HG03025 (cell line): ENCODE data around the gene GAREM2.

Source experiments
- ATAC-seq: cut with Tn5 transposase; IDR thresholded peaks from one replicate; pipeline ENCODE4 v1.9.1; 2021; ENCODE audit warnings: mild to moderate bottlenecking, moderate library complexity; ENCODE audit not compliant: unreplicated experiment, low FRiP score

The GAREM2 gene

DNA sequence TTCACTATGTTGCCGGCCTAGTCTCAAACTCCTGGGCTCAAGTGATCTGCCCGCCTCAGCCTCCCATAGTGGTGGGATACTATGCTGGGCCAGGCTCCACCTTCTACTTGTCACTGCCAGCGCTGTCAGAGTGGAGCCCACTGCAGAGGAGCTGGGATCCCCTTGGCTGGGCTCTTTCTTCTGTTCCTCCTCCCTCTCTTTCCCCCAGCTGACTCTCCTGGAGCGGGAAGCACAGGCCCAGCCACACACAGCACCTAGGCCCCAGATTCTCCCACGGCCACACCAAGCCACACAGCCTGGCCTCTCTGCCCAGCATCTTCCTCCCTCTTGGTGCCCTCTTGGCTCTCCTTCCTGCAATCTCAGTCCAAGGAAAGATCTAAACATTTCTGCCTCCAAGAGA lies 3.7 kb upstream of the GAREM2 start:
- ATAC-seq: no peak

DNA sequence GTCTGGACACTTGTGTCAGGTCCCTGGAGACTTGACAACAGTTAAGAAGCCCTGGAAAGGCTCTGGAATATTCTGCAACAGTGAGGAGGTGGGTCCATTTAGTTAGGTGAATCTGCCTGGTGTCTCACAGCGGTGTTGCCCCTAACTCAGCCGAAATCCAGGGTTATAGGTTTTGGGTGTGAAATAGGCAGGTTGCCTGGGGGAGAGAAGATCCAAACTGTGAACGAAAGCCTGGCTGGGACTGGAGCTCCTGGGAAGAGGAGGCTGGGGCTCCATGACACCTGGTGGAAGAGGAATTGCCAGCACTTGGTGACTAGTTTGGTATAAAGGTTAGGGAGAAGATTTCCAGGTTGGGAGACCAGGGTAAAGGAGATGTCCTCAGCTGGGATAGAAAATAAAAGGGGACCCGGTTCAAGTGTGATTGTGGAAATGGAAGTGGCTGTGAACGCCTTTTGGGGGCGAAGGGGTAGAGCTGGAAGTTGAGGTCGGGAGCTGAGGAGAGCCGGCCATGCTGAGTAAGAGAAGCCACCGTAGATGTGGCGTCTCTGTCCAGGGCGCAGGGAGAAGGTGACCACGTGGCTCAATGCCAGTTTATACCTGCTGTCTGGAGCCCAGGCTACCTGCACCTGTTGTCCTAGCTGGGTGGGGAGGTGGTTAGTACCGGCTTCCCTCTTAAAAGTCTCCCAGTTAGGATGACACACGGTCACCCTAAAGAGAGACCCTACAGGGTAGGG lies 3.0 kb upstream of the GAREM2 start:
- no peak for ATAC-seq

DNA sequence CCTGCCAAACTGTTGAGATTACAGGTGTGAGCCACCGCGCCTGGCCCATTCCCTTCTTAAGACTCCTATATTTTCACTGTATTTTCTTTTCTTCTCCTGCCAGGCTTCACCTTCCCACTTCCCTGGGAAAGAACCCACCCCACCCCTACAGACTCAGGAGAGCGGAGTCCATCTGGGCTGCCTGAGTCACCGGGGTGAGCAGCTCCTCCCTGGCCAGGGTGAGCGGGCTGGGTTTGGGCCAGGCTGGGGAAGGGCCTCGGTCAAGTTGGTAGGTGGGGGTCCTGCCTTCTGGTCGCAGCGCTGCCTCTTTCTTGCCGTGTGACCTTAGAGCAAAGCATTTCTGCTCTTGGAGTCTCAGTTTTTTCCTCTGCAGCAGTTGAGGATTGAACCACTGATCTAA lies 2.1 kb upstream of the GAREM2 start:
- ATAC-seq: no peak

DNA sequence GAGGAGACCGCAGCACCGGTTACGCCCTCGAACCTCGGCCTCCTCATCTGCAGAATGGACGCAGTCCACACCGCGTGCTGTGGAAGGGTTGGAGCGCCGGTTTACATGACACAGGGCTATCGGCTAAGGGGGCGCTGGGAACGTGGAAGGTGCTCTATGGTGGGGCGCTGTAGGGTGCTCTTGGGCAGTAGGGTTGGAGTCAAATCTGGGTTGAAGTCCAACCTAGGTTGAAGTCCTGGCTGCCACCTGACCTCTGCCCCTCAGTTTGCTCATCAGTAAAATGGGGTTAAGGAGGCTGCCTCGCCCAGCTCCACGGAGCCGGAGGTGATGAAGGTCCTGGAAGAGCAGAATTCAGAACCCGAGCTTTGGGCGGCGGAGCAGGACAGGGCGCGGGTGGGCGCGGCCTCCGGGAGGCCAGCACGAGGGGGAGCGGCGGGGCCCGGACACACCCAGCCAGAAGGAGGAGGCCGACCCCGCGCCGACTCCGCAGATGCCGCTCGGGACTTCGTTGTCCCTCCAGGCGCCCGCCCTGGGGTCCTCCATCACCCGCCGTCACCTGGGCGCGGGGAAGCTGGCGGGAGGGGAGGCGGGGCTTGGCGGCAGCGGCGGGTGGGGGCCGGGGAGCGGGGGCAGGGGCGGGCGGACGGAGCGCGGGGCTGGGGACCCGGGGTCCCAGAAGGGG lies 558 bp upstream of the GAREM2 start:
- no peak for ATAC-seq

GRCh38 chr2:26173776-26174482 lies 1.0 kb downstream of the GAREM2 start:
- no peak for ATAC-seq

DNA sequence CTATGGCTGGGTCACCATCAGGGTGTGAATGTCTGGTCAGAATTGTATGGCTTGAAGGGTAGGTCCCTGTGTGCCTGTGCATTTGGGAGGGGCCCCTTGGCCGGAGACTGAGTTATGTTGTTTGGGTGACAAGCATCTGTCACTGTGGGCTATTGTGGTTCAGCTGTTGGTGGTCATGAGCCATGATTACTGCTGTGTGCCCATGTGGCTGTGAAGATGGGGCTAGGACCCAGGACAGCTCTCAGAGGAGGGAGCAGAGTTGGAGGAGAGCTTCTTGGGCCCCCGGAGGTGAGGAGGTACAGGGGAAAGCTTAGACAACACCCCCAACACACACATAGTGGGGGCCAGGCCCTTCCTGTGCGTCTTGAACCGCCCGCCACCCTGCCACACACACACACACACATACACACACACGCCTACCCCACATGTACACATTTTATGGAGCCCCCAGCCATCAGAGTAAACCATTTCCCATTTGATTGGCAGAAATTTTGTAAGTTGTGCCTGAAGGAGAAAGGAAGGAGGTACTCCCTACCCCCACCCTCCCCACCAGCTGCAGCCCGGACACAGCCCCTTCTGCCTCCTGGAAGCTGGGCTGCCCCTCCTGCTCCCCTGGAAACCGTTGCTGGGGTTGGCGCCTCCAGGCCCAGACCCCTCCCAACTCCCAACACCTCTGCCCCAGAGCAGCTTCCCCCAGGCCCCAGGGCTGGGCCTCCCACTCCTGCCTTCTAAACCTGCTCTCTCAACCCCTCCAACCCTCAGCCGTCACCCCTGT lies 2.0 kb downstream of the GAREM2 start:
- no peak for ATAC-seq

GRCh38 chr2:26175466-26176278 lies 2.8 kb downstream of the GAREM2 start:
- no peak for ATAC-seq

- ATAC-seq: no peak
Observed at GRCh38 chr2:26176279-26176615, 3.4 kb downstream of the GAREM2 start.

GRCh38 chr2:26177122-26177521 lies 4.2 kb downstream of the GAREM2 start:
- ATAC-seq: no peak

DNA sequence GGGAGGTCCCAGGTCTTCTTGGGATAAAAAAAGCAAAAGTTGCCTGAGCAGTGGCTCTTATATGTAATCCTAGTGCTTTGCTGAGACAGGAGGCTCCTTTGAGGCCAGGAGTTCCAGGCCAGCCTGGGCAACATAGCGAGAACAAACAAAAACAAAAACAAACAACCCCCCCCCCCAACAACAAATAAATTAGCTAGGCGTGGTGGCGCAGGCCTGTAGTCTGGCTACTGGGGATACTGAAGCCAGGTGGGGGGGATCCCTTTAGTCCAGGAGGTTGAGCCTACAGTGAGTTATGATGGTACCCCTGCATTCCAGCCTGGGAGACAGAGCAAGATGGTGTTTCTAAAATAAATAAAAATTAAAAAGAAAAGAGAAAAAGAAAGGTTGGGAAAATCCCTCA lies 5.4 kb downstream of the GAREM2 start:
- ATAC-seq: no peak

GRCh38 chr2:26178746-26179436 lies 6.0 kb downstream of the GAREM2 start:
- no peak for ATAC-seq

DNA sequence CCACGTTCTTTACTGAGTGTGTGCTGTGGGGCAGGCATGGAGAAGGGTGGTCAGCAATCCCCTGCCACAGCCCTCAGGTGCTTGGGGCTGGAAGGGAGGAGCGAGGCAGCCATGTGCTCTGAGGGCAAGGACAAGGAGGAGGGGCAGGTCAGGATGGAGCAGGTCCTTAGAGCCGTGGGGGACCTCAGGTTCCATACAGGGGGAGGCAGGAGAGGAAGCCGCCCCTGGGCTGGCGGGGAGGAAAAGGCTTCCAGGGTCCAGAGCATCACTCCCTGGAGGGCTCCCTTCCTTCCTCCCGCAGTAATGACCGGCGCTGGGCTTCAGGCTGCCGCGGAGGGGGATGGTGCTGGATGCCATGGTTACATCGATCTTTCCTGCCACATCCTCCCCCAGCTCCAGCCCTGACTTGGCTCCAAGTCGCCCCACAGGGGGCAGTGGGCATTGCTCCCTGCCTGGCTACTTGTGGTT lies 6.6 kb downstream of the GAREM2 start:
- no peak for ATAC-seq

GRCh38 chr2:26182441-26182840 lies 9.6 kb downstream of the GAREM2 start:
- ATAC-seq: no peak

DNA sequence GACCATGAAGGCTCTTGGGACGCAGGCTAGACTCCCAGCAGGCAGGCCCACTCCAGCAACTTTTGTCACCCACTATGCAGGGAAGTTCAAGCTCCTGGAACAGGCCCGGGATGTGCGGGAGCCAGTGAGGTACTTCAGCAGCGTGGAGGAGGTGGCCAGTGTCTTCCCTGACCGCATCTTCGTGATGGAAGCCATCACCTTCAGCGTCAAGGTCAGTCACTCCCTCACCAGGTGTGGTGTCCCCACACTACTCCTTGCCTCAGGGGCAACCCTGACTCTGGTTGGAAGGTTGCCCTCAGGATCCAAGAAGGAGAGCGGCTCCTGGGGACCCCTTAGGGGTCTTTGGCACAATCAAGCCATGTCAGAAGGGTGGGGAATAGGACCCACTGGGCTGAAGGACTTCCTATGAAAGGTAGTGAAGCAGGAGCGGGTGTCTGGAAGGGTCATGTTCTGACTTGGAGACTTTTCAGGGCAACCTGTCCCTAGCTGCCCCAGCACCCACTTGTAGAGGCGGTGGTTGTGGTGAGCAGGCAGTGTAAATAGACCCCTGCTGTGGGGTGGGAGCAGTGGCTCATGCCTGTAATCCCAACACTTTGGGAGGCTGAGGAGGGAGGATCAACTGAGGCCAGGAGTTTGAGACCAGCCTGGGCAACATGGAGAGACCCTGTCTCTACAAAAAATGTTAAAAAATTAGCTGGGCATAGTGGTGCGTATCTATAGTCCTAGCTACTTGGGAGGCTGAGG lies 10.2 kb downstream of the GAREM2 start:
- ATAC-seq: no peak

DNA sequence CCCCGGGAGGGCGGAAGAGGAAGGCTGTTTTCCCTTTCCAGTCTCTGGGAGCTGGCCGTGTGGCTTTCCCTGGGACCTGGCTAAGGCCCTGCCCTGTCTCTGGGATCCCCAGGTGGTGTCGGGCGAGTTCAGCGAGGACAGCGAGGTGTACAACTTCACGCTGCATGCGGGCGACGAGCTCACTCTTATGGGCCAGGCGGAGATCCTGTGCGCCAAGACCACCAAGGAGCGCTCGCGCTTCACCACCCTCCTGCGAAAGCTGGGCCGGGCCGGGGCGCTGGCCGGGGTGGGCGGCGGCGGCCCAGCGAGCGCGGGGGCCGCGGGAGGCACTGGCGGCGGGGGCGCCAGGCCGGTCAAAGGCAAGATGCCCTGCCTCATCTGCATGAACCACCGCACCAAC lies 11.2 kb downstream of the GAREM2 start:
- ATAC-seq: no peak

GRCh38 chr2:26184555-26185303 lies 11.8 kb downstream of the GAREM2 start:
- no peak for ATAC-seq

- no peak for ATAC-seq
Observed at GRCh38 chr2:26185304-26185928, 12.5 kb downstream of the GAREM2 start.
